ENCODE results near the gene CASKIN1. TPM values are rescaled to one million over a fixed set of nuclear protein-coding genes. Genes with fewer than 3 reads are reported as not detected.

The CASKIN1 gene
- total RNA-seq, 4 donors from 2014 or later, result 0.13 to 1.2 (median 0.40) TPM

- peak; percentile 66 to 69 for DNase-seq
- no peak overlapping the region for H3K4me3 ChIP-seq (replicated peaks in 1 of 3)
- H3K4me1 ChIP-seq, result peaks cover 10 to 13% of the 10 kb centered on the region in 2 donors
- H3K36me3 ChIP-seq, result no peaks in the 10 kb centered on the region
- H3K9me3 ChIP-seq, result no peaks in the 10 kb centered on the region
- TF ChIP-seq CTCF (IDR thresholded peaks at IDR 0.05) (peak; percentile 34 to 80 (median 64)), POLR2A (IDR thresholded peaks at IDR 0.05) (no peak)
- 6 to 20% methylated on average over 2 to 6 of the region's 10 CpGs for WGBS, 2 donors
- H3K27me3 ChIP-seq, result no peaks in the 10 kb centered on the region
- H3K27ac ChIP-seq, result no peak overlapping the region
- intact Hi-C loops (cut with DNase I), result loop anchor here (5.0 to 10.0 kb wide), 3 partner anchors 67 to 307 kb away; partner anchors contain the start of gene CCNF
Measured at GRCh38 chr16:2194852-2195321, 1.5 kb downstream of the CASKIN1 start.

- DNase-seq, result no peak
- no peaks in the 10 kb centered on the region for H3K9me3 ChIP-seq
- TF ChIP-seq CTCF (IDR thresholded peaks at IDR 0.05), result no peak
- TF ChIP-seq POLR2A (IDR thresholded peaks at IDR 0.05), result no peak
- H3K36me3 ChIP-seq, result no peaks in the 10 kb centered on the region
- WGBS, 2 donors, result 68 to 73% methylated on average over 6 to 9 of the region's 16 CpGs
- no peak overlapping the region for H3K27ac ChIP-seq
- intact Hi-C loops (cut with DNase I), result loop anchor here (10.0 kb wide), 1 partner anchor 231 kb away; the partner anchor contains the start of gene CCNF
- H3K4me1 ChIP-seq, result peaks cover 10 to 13% of the 10 kb centered on the region in 2 donors
- no peaks in the 10 kb centered on the region for H3K27me3 ChIP-seq
- H3K4me3 ChIP-seq (replicated peaks in 1 of 3), result no peak overlapping the region
Measured at GRCh38 chr16:2194166-2194834, 2.1 kb downstream of the CASKIN1 start.

GRCh38 chr16:2191446-2191706 is 5.0 kb downstream of the CASKIN1 start:
- intact Hi-C loops (cut with DNase I), result loop anchor here (10.0 kb wide), 1 partner anchor 233 kb away; the partner anchor contains the start of gene CCNF
- Histone ChIP-seq H3K4me3 (replicated peaks in 1 of 3) (no peak overlapping the region), H3K9me3 (no peaks in the 10 kb centered on the region), H3K27ac (no peak overlapping the region), H3K4me1 (peaks cover 10 to 13% of the 10 kb centered on the region in 2 donors), H3K27me3 (no peaks in the 10 kb centered on the region), H3K36me3 (no peaks in the 10 kb centered on the region)
- WGBS, 2 donors, result 89 to 91% methylated on average over 8 to 9 of the region's 11 CpGs
- DNase-seq, result no peak
- TF ChIP-seq POLR2A (IDR thresholded peaks at IDR 0.05), result no peak
- no peak for TF ChIP-seq CTCF (IDR thresholded peaks at IDR 0.05)

GRCh38 chr16:2190659-2191445 is 5.6 kb downstream of the CASKIN1 start:
- peaks cover 10% of the 10 kb centered on the region in 2 donors for H3K4me1 ChIP-seq
- TF ChIP-seq CTCF (IDR thresholded peaks at IDR 0.05) (no peak), POLR2A (IDR thresholded peaks at IDR 0.05) (no peak)
- DNase-seq, result no peak
- H3K9me3 ChIP-seq, result no peaks in the 10 kb centered on the region
- no peaks in the 10 kb centered on the region for H3K27me3 ChIP-seq
- H3K27ac ChIP-seq, result no peak overlapping the region
- intact Hi-C loops (cut with DNase I), result loop anchor here (10.0 kb wide), 1 partner anchor 234 kb away; the partner anchor contains the start of gene CCNF
- WGBS, 2 donors, result 81 to 86% methylated on average over 17 to 18 of the region's 25 CpGs
- H3K36me3 ChIP-seq, result no peaks in the 10 kb centered on the region
- H3K4me3 ChIP-seq (replicated peaks in 1 of 3), result no peak overlapping the region
